Osteocyte (in vitro differentiated cells): ENCODE results near the gene FAM120B. TPM values are rescaled to one million over a fixed set of nuclear protein-coding genes. Genes with fewer than 3 reads are reported as not detected.
"Not testable (repeated sequence)": the region's sequence is repeated elsewhere in the genome, so short reads cannot be mapped to it uniquely, and the experiment has no call there.

ENCODE experiments used
- DNase-seq: peaks from one replicate; pipeline ENCODE4 v3.0.0; 2021; ENCODE audit warnings: mixed read lengths; ENCODE audit not compliant: unreplicated experiment; ENCODE audit errors: extremely low spot score
- H3K27ac Mint-ChIP-seq: one replicate; pipeline ENCODE4 v1.8.0; 2021; ENCODE audit warnings: mild to moderate bottlenecking, mixed read lengths; ENCODE audit not compliant: unreplicated experiment
- H3K27me3 Mint-ChIP-seq: one replicate; pipeline ENCODE4 v1.8.0; 2021; ENCODE audit warnings: mixed read lengths; ENCODE audit not compliant: unreplicated experiment
- H3K36me3 Mint-ChIP-seq: one replicate; pipeline ENCODE4 v1.8.0; 2021; ENCODE audit warnings: mixed read lengths; ENCODE audit not compliant: unreplicated experiment
- H3K4me1 Mint-ChIP-seq: one replicate; pipeline ENCODE4 v1.8.0; 2021; ENCODE audit warnings: mixed read lengths; ENCODE audit not compliant: unreplicated experiment
- H3K4me3 Mint-ChIP-seq: one replicate; pipeline ENCODE4 v1.8.0; 2021; ENCODE audit warnings: mild to moderate bottlenecking, moderate library complexity, mixed read lengths; ENCODE audit not compliant: unreplicated experiment
- H3K9me3 Mint-ChIP-seq: one replicate; pipeline ENCODE4 v1.8.0; 2021; ENCODE audit warnings: mixed read lengths; ENCODE audit not compliant: unreplicated experiment
- CTCF ChIP-seq: fragments of 200-600 bp; sonication (generic); IDR thresholded peaks from 2 replicates; pipeline ENCODE4 v1.5.0; 2021; ENCODE audit warnings: antibody characterized with exemption, mild to moderate bottlenecking, moderate library complexity
- total RNA-seq: library from RNA; stranded (reverse); gene quantifications from 2 replicates; pipeline ENCODE4 v1.2.1, GENCODE V29; 2021

FAM120B gene
- total RNA-seq, 1 donor from 2014 or later: 36.9 TPM

- Mint-ChIP-seq H3K4me1 (no peaks in the 10 kb centered on the region), H3K36me3 (no peaks in the 10 kb centered on the region), H3K27ac (no peak overlapping the region), H3K9me3 (no peaks in the 10 kb centered on the region), H3K27me3 (peaks cover 14% of the 10 kb centered on the region), H3K4me3 (no peak overlapping the region)
- no peak for TF ChIP-seq CTCF
- no peak for DNase-seq
These were observed 44.7 kb upstream of the FAM120B start for GRCh38 chr6:170261643-170262488.

DNA sequence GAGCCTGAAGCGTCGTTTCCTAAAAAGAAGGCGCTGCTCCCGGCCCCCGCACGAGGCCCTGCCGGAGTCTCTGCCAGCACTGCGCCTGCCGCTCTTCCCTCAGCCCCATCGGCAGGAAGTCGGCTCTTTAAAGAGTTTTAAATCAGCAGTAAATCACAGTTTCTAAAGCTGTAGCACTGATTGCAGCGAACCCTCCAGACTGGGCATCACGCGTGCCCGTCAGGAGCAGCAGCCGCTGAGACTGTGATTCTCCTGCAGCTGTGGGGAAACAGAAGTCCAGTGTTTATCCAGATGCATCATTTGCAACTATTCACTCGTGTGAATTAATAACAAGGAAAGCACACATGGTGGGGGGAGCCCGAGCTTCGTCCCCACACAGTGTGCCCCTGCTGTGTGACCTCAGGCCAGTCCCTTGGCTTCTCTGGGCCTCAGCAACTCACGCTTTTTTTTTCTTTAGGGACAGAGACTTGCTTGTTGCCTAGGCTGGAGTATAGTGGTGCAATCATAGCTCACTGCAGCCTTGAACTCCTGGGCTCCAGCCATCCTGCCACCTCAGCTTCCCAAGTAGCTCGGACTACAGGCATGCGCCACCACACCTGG is 44.0 kb upstream of the FAM120B start:
- H3K27ac Mint-ChIP-seq: no peak overlapping the region
- H3K36me3 Mint-ChIP-seq: no peaks in the 10 kb centered on the region
- no peak overlapping the region for H3K4me3 Mint-ChIP-seq
- no peak for DNase-seq
- peaks cover 11% of the 10 kb centered on the region for H3K27me3 Mint-ChIP-seq
- H3K4me1 Mint-ChIP-seq: no peaks in the 10 kb centered on the region
- H3K9me3 Mint-ChIP-seq: no peaks in the 10 kb centered on the region
- TF ChIP-seq CTCF: no peak

DNA sequence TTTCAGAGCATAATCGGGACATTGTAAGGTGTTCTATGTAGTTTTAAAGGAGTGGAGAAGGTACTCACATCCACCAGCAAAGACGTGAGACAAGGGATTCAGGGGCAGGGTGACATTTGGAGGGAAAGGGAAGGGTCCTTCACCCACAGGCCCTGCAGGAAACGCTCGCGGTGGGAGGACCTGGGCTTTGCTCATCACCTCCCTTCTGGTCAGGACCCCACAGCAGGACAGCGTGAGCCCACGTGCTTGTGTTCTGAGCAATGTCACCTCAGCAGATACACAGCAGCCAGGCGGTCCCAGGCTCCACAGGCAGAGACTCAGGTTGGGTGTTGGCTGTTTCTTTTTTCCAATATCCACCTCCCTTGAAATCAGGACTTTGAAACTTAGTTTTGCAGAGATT is 43.1 kb upstream of the FAM120B start:
- Mint-ChIP-seq H3K4me3 (no peak overlapping the region), H3K9me3 (no peaks in the 10 kb centered on the region), H3K27ac (no peak overlapping the region), H3K36me3 (no peaks in the 10 kb centered on the region), H3K4me1 (no peaks in the 10 kb centered on the region), H3K27me3 (peaks cover 11% of the 10 kb centered on the region)
- TF ChIP-seq CTCF: no peak
- no peak for DNase-seq

- Mint-ChIP-seq H3K27me3 (peaks cover 11% of the 10 kb centered on the region), H3K36me3 (no peaks in the 10 kb centered on the region), H3K4me3 (no peak overlapping the region), H3K4me1 (no peaks in the 10 kb centered on the region), H3K27ac (no peak overlapping the region), H3K9me3 (no peaks in the 10 kb centered on the region)
- no peak for TF ChIP-seq CTCF
- no peak for DNase-seq
These were observed 42.5 kb upstream of the FAM120B start for GRCh38 chr6:170264086-170264485.

DNA sequence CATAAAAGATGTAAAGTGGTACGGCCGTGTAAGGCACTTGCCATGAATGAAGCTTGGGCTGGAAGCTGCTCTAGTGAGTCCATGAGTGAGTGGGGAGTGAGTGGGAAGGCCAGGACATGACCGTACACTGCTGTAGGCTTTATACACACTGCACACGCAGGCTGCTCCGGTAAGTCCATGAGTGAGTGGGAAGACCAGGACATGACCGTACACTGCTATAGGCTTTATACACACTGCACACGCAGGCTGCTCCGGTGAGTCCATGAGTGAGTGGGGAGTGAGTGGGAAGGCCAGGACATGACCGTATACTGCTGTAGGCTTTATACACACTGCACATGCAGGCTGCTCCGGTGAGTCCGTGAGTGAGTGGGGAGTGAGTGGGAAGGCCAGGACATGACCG is 41.9 kb upstream of the FAM120B start:
- not testable (repeated sequence) for H3K4me3 Mint-ChIP-seq, DNase-seq, H3K36me3 Mint-ChIP-seq, H3K9me3 Mint-ChIP-seq, H3K4me1 Mint-ChIP-seq, H3K27ac Mint-ChIP-seq, H3K27me3 Mint-ChIP-seq
